B cell (primary cell): ENCODE measurements around the gene NAV2. TPM values are rescaled to one million over a fixed set of nuclear protein-coding genes. Genes with fewer than 3 reads are reported as not detected.

Source experiments
- ATAC-seq: fragments of 200-7000 bp; cut with Tn5 transposase; one replicate; pipeline ENCODE4 v1.10.0; 2021; ENCODE audit warnings: low read depth, mild to moderate bottlenecking, moderate number of reproducible peaks, moderate library complexity
- CTCF ChIA-PET: fragments of 350-600 bp; sonication (Branson Sonifier 250); formaldehyde crosslinking; loops from one replicate; lab custom pipeline; 2021; ENCODE audit warnings: antibody characterized with exemption, inconsistent platforms; lab: Charles Lee
- POLR2A ChIA-PET: fragments of 350-600 bp; sonication (Branson Sonifier 250); formaldehyde crosslinking; loops from one replicate; lab custom pipeline; 2021; ENCODE audit warnings: antibody characterized with exemption; lab: Charles Lee
- DNase-seq: peaks from one replicate; pipeline ENCODE4 v3.0.0; 2013
- H2AFZ ChIP-seq: 2 replicates; pipeline ENCODE4 v1.6.1; 2012; ENCODE audit warnings: mild to moderate bottlenecking, low read depth, low read length; ENCODE audit not compliant: insufficient read depth, poor library complexity, severe bottlenecking
- H3K27ac ChIP-seq, 2 donors: 1 replicate in 1 of 2; 2 replicates in 1 of 2; pipeline ENCODE4 v1.5.1; 2012 to 2013; ENCODE audit warnings: low read length in 2 of 2, mild to moderate bottlenecking in 2 of 2, moderate library complexity in 1 of 2
- H3K27me3 ChIP-seq, 4 experiments: fragments of 200-600 bp in 1 of 4; sonication (generic) in 1 of 4; replicated peaks in 1 of 4; 1 replicate in 2 of 4; 2 replicates in 2 of 4; pipeline versions ENCODE4 v1.6.1 to v1.7.0; 2013 to 2016; ENCODE audit warnings: low read length in 3 of 4, mild to moderate bottlenecking in 2 of 4, mixed read lengths in 1 of 4, moderate library complexity in 1 of 4; ENCODE audit not compliant: insufficient read depth in 4 of 4, control insufficient read depth in 3 of 4; ENCODE audit errors: control extremely low read depth in 1 of 4
- H3K36me3 ChIP-seq, 2 experiments: replicated peaks in 1 of 2; 1 replicate in 1 of 2; 2 replicates in 1 of 2; pipeline versions ENCODE4 v1.6.1 to v1.7.1; 2013; ENCODE audit warnings: low read length in 1 of 2; ENCODE audit not compliant: insufficient read depth in 2 of 2, control insufficient read depth in 1 of 2; ENCODE audit errors: control extremely low read depth in 1 of 2, extremely low read depth in 1 of 2
- H3K4me1 ChIP-seq, 2 donors: fragments of 200-600 bp in 1 of 2; sonication (generic) in 1 of 2; 1 replicate in 1 of 2; 2 replicates in 1 of 2; pipeline versions ENCODE4 v1.5.1 to v1.6.1; 2013 to 2017; ENCODE audit warnings: low read length in 2 of 2; ENCODE audit not compliant: control insufficient read depth in 2 of 2, insufficient read depth in 2 of 2
- H3K4me2 ChIP-seq: replicated peaks from 2 replicates; pipeline ENCODE3; 2012; ENCODE audit warnings: mild to moderate bottlenecking, low read depth, low read length; ENCODE audit not compliant: poor library complexity, severe bottlenecking
- H3K4me3 ChIP-seq, 5 experiments: fragments of 200-600 bp in 1 of 5; sonication (generic) in 1 of 5; 1 replicate in 3 of 5; 2 replicates in 2 of 5; pipeline versions ENCODE4 v1.5.1 to v1.7.0; 2011 to 2016; ENCODE audit warnings: low read length in 4 of 5, mild to moderate bottlenecking in 4 of 5, low read depth in 2 of 5, control low read depth in 1 of 5, moderate library complexity in 1 of 5; ENCODE audit not compliant: insufficient read depth in 1 of 5; ENCODE audit errors: control extremely low read depth in 1 of 5, extremely low read depth in 1 of 5
- H3K79me2 ChIP-seq: fragments of 200-600 bp; sonication (generic); one replicate; pipeline ENCODE4 v1.6.0; 2016; ENCODE audit warnings: low read length; ENCODE audit not compliant: control insufficient read depth, insufficient read depth
- H3K9ac ChIP-seq: fragments of 200-600 bp; sonication (generic); 2 replicates; pipeline ENCODE4 v1.6.1; 2017; ENCODE audit warnings: mild to moderate bottlenecking, low read length, moderate library complexity
- H3K9me3 ChIP-seq, 3 donors: one replicate each; pipeline versions ENCODE4 v1.6.1 to v1.7.1; 2013; ENCODE audit warnings: low read length in 2 of 3; ENCODE audit not compliant: control insufficient read depth in 2 of 3, insufficient read depth in 1 of 3; ENCODE audit errors: control extremely low read depth in 1 of 3
- H4K20me1 ChIP-seq: 2 replicates; pipeline ENCODE4 v1.6.0; 2012; ENCODE audit warnings: mild to moderate bottlenecking, low read length; ENCODE audit not compliant: insufficient read depth, control insufficient read depth, poor library complexity, severe bottlenecking
- H3K27ac Mint-ChIP-seq: one replicate; pipeline ENCODE4 v1.8.0; 2021; ENCODE audit warnings: mixed read lengths
- H3K27me3 Mint-ChIP-seq: one replicate; pipeline ENCODE4 v1.8.0; 2021; ENCODE audit warnings: mixed read lengths
- H3K4me1 Mint-ChIP-seq: one replicate; pipeline ENCODE4 v1.8.0; 2021; ENCODE audit warnings: mixed read lengths
- H3K4me3 Mint-ChIP-seq: one replicate; pipeline ENCODE4 v1.8.0; 2021; ENCODE audit warnings: mixed read lengths
- H3K9me3 Mint-ChIP-seq: one replicate; pipeline ENCODE4 v1.8.0; 2022; ENCODE audit warnings: mixed read lengths; ENCODE audit not compliant: insufficient read depth
- EZH2 ChIP-seq: IDR thresholded peaks from 2 replicates; pipeline ENCODE4 v1.6.1; 2012; ENCODE audit warnings: borderline replicate concordance, low read depth, mild to moderate bottlenecking, moderate library complexity, low read length; ENCODE audit not compliant: insufficient read depth, poor library complexity, severe bottlenecking
- WGBS: methylation state at CpG from one replicate; pipeline ENCODE4 v1.1.5; 2013; ENCODE audit warnings: missing lambda C conversion rate; ENCODE audit not compliant: insufficient coverage; 5-methylcytosine and 5-hydroxymethylcytosine counted together
- intact Hi-C: fragments of 100-400 bp; cut with micrococcal nuclease; formaldehyde crosslinking; loops from one replicate; pipeline ENCODE4 v1.10.0; 2022
- polyA plus RNA-seq: library from polyadenylated mRNA; depleted of rRNA; stranded (reverse); fragments of >200 nt; gene quantifications from 2 replicates; pipeline ENCODE4 v1.2.3, GENCODE V29; 2012
- total RNA-seq, 2 donors: library from RNA; stranded (reverse); fragments of 120-200 nt in 1 of 2; gene quantifications; 1 replicate in 1 of 2; 2 replicates in 1 of 2; pipeline versions ENCODE4 v1.2.3 to v1.2.4, GENCODE V29; 2013 to 2022
- TF ChIP-seq, protein P1 (sequence below): fragments of 200-600 bp; IDR thresholded peaks from one replicate; pipeline ENCODE4 v1.8.0; 2022; ENCODE audit warnings: antibody characterized with exemption, mild to moderate bottlenecking

The NAV2 gene
- total and polyA plus RNA-seq, 2 donors (not counting 1 experiment from before 2014, with no cell fraction given): 0.82 to 22.2 TPM

DNA sequence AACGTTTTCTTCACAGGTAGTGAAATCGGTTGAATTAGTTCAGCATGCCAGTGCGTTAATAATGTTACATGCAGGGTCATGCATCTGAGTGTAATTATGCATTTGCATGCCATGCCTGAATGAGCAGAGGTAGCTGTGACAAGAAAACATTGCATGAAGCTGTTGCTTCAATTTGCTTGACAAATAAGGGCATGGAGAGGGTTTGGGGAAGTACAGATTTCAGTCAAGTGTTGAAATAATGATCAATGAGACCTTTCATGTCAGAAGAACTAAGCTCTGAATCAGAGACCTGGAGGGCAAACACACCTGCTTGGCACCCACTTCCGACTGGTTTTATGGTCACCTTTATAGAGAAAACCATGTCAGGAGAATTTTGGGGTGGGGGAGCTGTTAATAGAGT, 226.2 kb downstream of the NAV2 start:
- TF ChIP-seq EZH2: no peak
- TF ChIP-seq, protein P1, sequence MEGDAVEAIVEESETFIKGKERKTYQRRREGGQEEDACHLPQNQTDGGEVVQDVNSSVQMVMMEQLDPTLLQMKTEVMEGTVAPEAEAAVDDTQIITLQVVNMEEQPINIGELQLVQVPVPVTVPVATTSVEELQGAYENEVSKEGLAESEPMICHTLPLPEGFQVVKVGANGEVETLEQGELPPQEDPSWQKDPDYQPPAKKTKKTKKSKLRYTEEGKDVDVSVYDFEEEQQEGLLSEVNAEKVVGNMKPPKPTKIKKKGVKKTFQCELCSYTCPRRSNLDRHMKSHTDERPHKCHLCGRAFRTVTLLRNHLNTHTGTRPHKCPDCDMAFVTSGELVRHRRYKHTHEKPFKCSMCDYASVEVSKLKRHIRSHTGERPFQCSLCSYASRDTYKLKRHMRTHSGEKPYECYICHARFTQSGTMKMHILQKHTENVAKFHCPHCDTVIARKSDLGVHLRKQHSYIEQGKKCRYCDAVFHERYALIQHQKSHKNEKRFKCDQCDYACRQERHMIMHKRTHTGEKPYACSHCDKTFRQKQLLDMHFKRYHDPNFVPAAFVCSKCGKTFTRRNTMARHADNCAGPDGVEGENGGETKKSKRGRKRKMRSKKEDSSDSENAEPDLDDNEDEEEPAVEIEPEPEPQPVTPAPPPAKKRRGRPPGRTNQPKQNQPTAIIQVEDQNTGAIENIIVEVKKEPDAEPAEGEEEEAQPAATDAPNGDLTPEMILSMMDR: no peak
- Mint-ChIP-seq H3K27me3 (peaks cover 42% of the 10 kb centered on the region), H3K27ac (no peak overlapping the region), H3K4me3 (no peak overlapping the region), H3K9me3 (no peaks in the 10 kb centered on the region), H3K4me1 (peaks cover 11% of the 10 kb centered on the region)
- Histone ChIP-seq H2AFZ (no peak overlapping the region), H3K4me3 (no peak overlapping the region), H3K27ac (no peak overlapping the region), H3K4me2 (no peak overlapping the region), H3K79me2 (no peaks in the 10 kb centered on the region), H4K20me1 (no peaks in the 10 kb centered on the region), H3K9me3 (no peaks in the 10 kb centered on the region), H3K9ac (no peak overlapping the region), H3K4me1 (no peaks in the 10 kb centered on the region), H3K27me3 (no peaks in the 10 kb centered on the region), H3K36me3 (no peaks in the 10 kb centered on the region)
- ChIA-PET POLR2A (no interaction called here), CTCF (interaction anchor here (1.1 to 2.0 kb wide), 4 partner anchors 11 to 193 kb away, joined by 3 to 12 read pairs (median 6); no protein-coding TSS in a partner anchor)
- ATAC-seq: peak; percentile 21
- WGBS: 63% methylated on average over 4 of the region's 4 CpGs
- intact Hi-C loops: no loop called here
- DNase-seq: no peak

DNA sequence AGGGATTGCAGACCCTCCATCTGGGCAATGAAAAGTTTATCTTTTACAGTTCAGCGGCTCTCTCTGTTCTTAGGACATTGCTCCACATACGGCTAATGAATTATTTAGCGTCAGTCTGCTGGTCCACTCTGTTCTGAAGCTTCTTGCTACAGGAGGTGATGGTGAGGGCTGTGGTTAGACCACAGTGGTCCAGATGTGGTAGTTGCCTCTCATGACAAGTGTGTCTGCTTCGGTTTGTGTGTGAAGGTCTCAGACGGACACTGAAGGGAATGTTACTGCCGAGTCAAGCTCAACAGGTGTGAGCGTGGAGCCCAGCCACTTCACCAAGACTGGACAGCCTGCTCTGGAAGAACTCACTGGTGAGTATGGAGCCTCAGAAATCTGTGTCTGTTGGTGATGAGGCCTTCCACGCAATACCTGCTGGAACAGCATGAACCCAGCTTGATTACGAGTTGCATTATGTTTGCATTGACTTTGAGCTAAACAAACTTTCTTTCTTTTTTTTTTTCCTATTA, 226.8 kb downstream of the NAV2 start:
- DNase-seq: no peak
- Histone ChIP-seq H3K27ac (no peak overlapping the region), H3K27me3 (no peaks in the 10 kb centered on the region), H3K4me2 (no peak overlapping the region), H3K4me3 (no peak overlapping the region), H3K9me3 (no peaks in the 10 kb centered on the region), H3K9ac (no peak overlapping the region), H4K20me1 (no peaks in the 10 kb centered on the region), H3K79me2 (no peaks in the 10 kb centered on the region), H3K36me3 (no peaks in the 10 kb centered on the region), H3K4me1 (no peaks in the 10 kb centered on the region), H2AFZ (no peak overlapping the region)
- H3K4me1 Mint-ChIP-seq: peaks cover 11% of the 10 kb centered on the region
- TF ChIP-seq, protein P1: no peak
- no peak for TF ChIP-seq EZH2
- WGBS: 69% methylated on average over 7 of the region's 9 CpGs
- no peak overlapping the region for H3K27ac Mint-ChIP-seq
- H3K9me3 Mint-ChIP-seq: no peaks in the 10 kb centered on the region
- POLR2A ChIA-PET: no interaction called here
- intact Hi-C loops: no loop called here
- H3K4me3 Mint-ChIP-seq: no peak overlapping the region
- CTCF ChIA-PET: interaction anchor here (1.1 to 2.0 kb wide), 4 partner anchors 10 to 193 kb away, joined by 3 to 12 read pairs (median 6); no protein-coding TSS in a partner anchor
- ATAC-seq: no peak
- H3K27me3 Mint-ChIP-seq: peaks cover 44% of the 10 kb centered on the region
